K562 (cell line): Measurements from ENCODE around the gene PSMD2. TPM values are rescaled to one million over a fixed set of nuclear protein-coding genes. Genes with fewer than 3 reads are reported as not detected.

ENCODE experiments used
- CREB1 ChIP-seq, 2 experiments: sonication (generic) in 1 of 2; formaldehyde crosslinking in 1 of 2; IDR thresholded peaks; 2 replicates each; pipeline versions ENCODE4 v1.6.1 to v1.8.0; 2012 to 2022; ENCODE audit warnings: inconsistent platforms in 1 of 2, mild to moderate bottlenecking in 1 of 2, missing genetic modification reagents in 1 of 2, moderate library complexity in 1 of 2
- CREBBP ChIP-seq: IDR thresholded peaks from one replicate; pipeline ENCODE4 v1.6.1; 2012; ENCODE audit warnings: low read depth, mild to moderate bottlenecking, control low read depth, inconsistent platforms, low read length
- HEY1 ChIP-seq: fragments of 250-450 bp; sonication (Bioruptor Pico); IDR thresholded peaks from 2 replicates; pipeline ENCODE4 v1.5.0; 2020; ENCODE audit warnings: mild to moderate bottlenecking, moderate library complexity, borderline replicate concordance
- NR4A1 ChIP-seq, 2 experiments: fragments of 250-450 bp in 1 of 2; fragments of 450-650 bp in 1 of 2; sonication (Bioruptor Pico) in 1 of 2; IDR thresholded peaks; 2 replicates each; pipeline versions ENCODE4 v1.4.0 to v1.6.1; 2016 to 2020; ENCODE audit warnings: mild to moderate bottlenecking in 2 of 2, missing compliant biosample characterization in 1 of 2, missing genetic modification characterization in 1 of 2, moderate library complexity in 1 of 2
- NRF1 ChIP-seq, 2 experiments: fragments of 450-650 bp; IDR thresholded peaks in 1 of 2; conservative IDR thresholded peaks in 1 of 2; 2 replicates each; pipeline ENCODE4 v1.6.1; 2014; ENCODE audit warnings: mild to moderate bottlenecking in 2 of 2
- NUFIP1 ChIP-seq: fragments of 450-650 bp; IDR thresholded peaks from 2 replicates; pipeline ENCODE4 v1.6.1; 2018; ENCODE audit not compliant: partially characterized antibody
- TBP ChIP-seq: optimal IDR thresholded peaks from 2 replicates; pipeline ENCODE3; 2011; ENCODE audit warnings: low read depth, low read length, improper control_type of control experiment
- TRIM24 ChIP-seq, 2 experiments: fragments of 450-650 bp; IDR thresholded peaks; 2 replicates each; pipeline ENCODE4 v1.6.1; 2016
- ZEB2 ChIP-seq: fragments of 450-650 bp; IDR thresholded peaks from 2 replicates; pipeline ENCODE4 v1.6.1; 2016
- ZNF398 ChIP-seq: fragments of 250-450 bp; sonication (Bioruptor Pico); IDR thresholded peaks from 2 replicates; pipeline ENCODE4 v1.8.0; 2021; ENCODE audit warnings: moderate library complexity, mild to moderate bottlenecking, inconsistent platforms
- ZNF696 ChIP-seq: fragments of 250-450 bp; sonication (Bioruptor Pico); conservative IDR thresholded peaks from 2 replicates; pipeline ENCODE4 v1.4.0; 2020; ENCODE audit warnings: mild to moderate bottlenecking, moderate library complexity
- polyA plus RNA-seq, 8 experiments: library from polyadenylated mRNA; depleted of rRNA in 4 of 8; stranded (reverse) in 5 of 8; unstranded in 3 of 8; fragments of >200 nt; fragmentation: Nextera tagmentation in 2 of 8; fragmentation: Illumina TruSeq in 1 of 8; extraction: Ambion mirVana in 2 of 8; extraction: Trizol in 1 of 8; gene quantifications; 2 replicates each; pipeline versions ENCODE4 v1.2.1 to v1.2.3, GENCODE V29; 2011 to 2014; ENCODE audit warnings: inconsistent platforms in 1 of 8, missing spikeins in 1 of 8
- total RNA-seq, 7 experiments: library from RNA; depleted of rRNA in 6 of 7; stranded (reverse); fragments of >200 nt in 6 of 7; fragmentation: Illumina TruSeq in 2 of 7; extraction: Trizol in 2 of 7; gene quantifications; 2 replicates each; pipeline versions ENCODE4 v1.2.1 to v1.2.3, GENCODE V29; 2011 to 2021; ENCODE audit warnings: low replicate concordance in 1 of 7

Gene PSMD2
- total and polyA plus RNA-seq, 9 of the 15 experiments (the other 6 are each of a cell fraction or from before 2014, with no cell fraction given) = 152 to 484 (median 295) TPM

GRCh38 chr3:184249412-184250166, 49.5 kb upstream of the PSMD2 start, which contains the start of gene EEF1AKMT4 (continued):
- TF ChIP-seq NR4A1 (CRISPR knock-in tag; IDR thresholded peaks at IDR 0.05) (no peak), NR4A1 (tag; IDR thresholded peaks at IDR 0.05) (no peak), ZNF696 (no peak), TRIM24 (IDR thresholded peaks at IDR 0.05) (peak in 1 of 2 experiments; percentile 22; a peak in 1 of 4 replicates), NUFIP1 (no peak), ZEB2 (peak; percentile 13; the same call in 1 of the 2 replicates), CREBBP (no peak), CREB1 (IDR thresholded peaks at IDR 0.05) (0 out of 2 replicates have a peak, but pooled peaks have one; percentile 11), CREB1 (CRISPR knock-in tag; IDR thresholded peaks at IDR 0.05) (no peak), TBP (peak; percentile 88), NRF1 (conservative IDR thresholded peaks at IDR 0.05 in 1 of 2, IDR thresholded peaks at IDR 0.05 in 1 of 2) (peak; percentile 68 to 75), ZNF398 (no peak), HEY1 (CRISPR knock-in tag) (no peak)
